DND-41 (cell line): ENCODE results near the gene FMN1.

ENCODE experiments used
- EZH2 ChIP-seq: IDR thresholded peaks from 3 replicates; pipeline ENCODE4 v1.6.1; 2012; ENCODE audit warnings: borderline replicate concordance, low read depth, mild to moderate bottlenecking, moderate library complexity, low read length, inconsistent platforms; ENCODE audit not compliant: severe bottlenecking
- TF ChIP-seq, protein P1 (sequence below): IDR thresholded peaks from 2 replicates; pipeline ENCODE4 v1.5.1; 2012; ENCODE audit warnings: borderline replicate concordance, low read length, moderate library complexity, mild to moderate bottlenecking; ENCODE audit not compliant: poor library complexity, severe bottlenecking; ENCODE audit errors: extremely low read depth

- TF ChIP-seq, protein P1, sequence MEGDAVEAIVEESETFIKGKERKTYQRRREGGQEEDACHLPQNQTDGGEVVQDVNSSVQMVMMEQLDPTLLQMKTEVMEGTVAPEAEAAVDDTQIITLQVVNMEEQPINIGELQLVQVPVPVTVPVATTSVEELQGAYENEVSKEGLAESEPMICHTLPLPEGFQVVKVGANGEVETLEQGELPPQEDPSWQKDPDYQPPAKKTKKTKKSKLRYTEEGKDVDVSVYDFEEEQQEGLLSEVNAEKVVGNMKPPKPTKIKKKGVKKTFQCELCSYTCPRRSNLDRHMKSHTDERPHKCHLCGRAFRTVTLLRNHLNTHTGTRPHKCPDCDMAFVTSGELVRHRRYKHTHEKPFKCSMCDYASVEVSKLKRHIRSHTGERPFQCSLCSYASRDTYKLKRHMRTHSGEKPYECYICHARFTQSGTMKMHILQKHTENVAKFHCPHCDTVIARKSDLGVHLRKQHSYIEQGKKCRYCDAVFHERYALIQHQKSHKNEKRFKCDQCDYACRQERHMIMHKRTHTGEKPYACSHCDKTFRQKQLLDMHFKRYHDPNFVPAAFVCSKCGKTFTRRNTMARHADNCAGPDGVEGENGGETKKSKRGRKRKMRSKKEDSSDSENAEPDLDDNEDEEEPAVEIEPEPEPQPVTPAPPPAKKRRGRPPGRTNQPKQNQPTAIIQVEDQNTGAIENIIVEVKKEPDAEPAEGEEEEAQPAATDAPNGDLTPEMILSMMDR = no peak
- TF ChIP-seq EZH2 = no peak
Measured at GRCh38 chr15:33083232-33084081, 111.1 kb downstream of the FMN1 start.
